T-helper 9 cell (primary cell): ENCODE results near the gene MORF4L2.
"Not testable (repeated sequence)": the region's sequence is repeated elsewhere in the genome, so short reads cannot be mapped to it uniquely, and the experiment has no call there.

Experiments used
- DNase-seq: peaks from one replicate; pipeline ENCODE4 v3.0.0-alpha.2; 2020

The MORF4L2 gene

GRCh38 chrX:103678199-103678993 lies 8.1 kb downstream of the MORF4L2 start:
- DNase-seq: no peak

DNA sequence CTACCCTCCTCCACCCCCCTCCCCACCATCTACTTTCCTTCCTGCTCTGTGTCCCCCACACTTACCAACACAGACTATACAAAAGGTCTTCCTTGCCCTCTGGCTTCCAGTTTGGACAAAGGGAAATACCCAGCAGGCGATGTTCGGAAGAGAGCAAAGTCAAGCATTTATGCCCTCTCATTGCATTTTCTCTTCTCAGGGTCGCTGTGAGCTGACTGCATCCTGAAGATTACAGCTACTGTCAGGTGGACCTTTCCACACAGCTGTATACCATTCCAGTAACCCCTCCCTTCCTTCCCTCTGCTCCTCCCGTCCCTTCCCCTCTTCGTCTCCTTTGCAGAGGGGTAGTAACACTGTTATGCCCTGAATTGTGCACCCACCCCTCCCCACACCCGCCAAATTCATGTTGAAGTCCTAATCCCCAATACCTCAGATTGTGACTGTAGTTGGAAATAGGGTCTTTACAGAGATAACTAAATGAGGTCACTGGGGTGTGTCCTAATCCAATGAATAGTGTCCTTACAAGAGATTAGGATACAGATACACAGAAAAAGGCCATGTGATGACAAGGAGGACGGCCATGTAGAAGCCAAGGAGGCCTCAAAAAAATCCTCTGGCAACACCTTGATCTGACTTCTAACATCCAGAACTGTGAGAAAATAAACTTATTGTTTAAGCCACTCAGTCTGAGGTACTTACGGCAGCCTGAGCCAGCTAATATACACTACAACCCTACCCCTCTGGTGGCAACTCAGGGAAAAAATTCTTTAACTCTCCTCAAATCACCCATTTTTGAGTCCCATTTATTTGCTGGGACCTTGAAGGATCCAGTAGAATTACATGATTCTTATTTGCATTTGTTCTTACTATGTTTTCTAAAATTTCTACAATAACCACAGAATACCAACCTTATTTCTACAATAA lies 11.7 kb downstream of the MORF4L2 start:
- DNase-seq: no peak

- no peak for DNase-seq
Observed at GRCh38 chrX:103669745-103670144, 16.8 kb downstream of the MORF4L2 start.

DNA sequence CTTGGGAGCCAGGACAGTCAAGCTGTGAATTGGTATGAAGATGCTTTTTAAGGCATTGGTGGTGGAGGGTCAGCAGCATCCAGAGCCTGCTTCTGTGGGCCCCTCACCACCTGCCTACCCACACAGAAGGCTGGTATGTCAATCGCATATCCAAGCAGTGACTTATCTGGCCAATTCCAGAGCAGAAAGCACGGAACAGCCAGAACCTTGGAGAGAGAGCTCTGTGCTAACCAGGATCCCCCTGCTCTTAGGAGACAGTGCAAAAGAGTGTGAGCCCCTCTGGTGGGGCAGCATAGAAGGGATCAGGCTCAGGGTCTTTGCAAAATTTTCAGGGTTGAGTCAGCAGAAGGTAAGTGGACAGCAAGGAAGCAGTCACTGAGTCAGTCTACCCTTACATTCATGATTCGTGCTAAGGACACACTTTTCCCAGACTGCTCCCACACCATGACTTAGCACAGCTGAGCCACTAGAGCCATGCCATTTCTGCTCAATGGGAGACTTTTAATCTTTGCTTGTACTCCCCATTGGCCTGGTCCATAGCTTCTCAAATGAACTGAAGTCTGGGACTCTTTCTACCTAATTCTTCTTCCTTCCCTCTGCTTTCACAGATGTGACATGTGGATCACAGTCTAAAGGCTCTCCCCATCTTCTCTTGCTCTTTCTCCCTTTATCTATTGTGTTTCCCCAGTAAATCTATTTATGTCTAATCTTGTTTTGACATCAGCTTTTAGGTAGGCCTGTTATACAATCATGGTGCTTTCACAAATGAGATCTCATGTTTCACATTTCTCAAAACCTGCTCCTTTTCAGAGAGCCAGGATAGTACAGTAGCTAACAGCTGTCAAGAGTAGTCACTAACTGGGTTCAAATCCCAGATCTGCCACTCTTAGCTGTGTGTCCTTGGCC lies 20.0 kb downstream of the MORF4L2 start:
- DNase-seq: no peak

DNA sequence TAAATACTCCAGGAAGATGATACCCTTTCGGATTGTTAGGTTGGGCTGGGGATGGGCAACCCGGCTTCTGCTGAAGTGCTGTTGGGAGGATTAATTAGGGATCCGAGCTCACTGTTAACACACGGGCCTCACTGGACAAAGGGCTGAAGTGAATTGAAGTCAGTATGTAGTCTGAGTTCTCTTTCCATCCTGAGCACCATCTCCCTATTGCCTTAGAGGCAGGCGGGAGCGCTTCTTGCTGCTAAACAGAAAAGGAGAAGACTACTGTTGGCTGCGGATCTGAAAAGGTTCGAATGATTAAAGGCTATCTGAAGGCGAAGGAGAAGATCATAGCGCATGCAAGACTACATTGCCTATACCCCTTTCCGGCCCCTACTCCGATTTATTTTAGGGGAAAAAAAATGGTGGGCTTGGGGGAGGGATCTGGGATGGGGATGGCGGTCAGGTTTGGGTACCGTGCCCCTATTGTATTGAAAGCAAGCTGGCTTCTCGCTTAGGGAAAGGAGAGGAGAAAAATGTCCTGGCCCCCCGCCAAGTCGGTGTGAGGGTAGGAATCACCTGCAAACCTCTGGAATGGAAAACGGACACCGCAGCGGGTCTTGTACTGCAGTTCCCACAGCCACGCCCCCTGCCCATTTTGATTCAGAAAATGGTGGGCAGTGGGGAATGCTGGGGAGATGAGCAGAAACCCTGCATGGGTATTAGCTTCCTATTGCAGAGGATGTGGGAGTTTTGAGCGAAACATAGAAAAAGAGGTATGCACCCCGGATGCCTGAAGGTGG lies 22.3 kb downstream of the MORF4L2 start:
- no peak for DNase-seq

DNA sequence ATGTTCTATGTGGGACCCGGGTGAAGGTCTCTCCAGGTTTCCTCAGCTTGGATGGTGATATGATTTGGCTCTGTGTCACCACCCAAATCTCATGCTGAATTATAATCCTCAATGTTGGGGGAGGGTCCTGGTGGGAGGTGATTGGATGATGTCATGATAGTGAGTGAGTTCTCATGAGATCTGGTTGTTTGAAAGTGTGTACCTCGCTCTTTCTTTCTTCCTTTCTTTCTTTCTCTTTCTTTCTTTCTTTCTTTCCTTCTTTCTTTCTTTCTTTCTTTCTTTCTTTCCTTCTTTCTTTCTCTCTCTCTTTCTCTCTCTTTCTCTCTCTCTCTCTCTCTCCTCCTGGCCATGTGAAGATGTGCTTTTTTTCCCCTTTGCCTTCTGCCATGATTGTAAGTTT lies 27.0 kb downstream of the MORF4L2 start:
- DNase-seq: not testable (repeated sequence)

DNA sequence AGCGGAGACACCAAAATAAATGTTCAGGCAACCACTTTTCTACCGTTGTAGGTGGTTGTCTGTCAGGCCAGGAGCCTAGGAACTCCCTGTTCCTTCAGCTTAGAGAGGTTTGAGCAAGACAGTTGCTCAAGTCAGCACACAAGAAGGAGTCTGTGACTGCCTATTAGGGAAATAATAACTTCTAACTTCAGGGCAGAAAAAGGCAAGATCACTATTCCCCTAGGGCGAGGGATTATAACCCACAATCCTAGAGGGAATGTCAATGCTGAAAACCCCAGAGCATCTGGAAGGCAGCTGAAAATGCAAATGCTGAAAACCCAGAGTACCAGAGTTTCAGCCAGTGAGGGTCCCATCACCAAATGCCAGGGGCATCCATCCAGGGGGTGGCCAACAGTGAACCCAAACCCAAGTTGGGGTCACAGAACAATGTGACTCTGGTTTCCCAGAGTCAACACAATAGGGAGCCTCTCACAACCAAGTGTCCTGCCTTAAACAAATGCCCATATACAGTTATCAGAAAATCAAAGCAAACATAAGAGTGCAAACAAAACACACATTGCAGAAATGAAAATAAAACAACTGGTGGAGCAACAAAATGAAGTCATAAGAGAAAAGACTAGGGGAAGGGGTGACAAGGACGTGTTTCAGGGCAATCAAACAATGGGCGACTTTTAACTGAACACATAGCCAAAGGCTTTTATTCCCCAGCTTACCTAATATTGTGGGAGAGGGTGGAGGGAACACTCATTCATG lies 27.6 kb downstream of the MORF4L2 start:
- DNase-seq: no peak

DNA sequence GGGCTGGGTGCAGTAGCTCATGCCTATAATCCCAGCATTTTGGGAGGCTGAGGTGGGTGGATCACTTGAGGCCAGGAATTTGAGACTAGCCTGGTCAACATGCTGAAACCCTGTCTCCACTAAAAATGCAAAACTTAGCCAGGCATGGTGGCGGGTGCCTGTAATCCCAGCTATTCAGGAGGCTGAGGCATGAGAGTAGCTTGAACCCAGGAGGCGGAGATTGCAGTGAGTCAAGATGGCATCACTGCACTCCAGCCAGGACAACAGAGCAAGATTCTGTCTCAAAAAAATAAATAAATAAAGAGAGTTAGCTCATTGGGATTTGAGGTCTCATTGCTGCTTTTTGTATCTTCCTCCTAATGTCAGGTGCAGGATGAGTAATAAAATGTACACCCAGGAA lies 29.4 kb downstream of the MORF4L2 start:
- not testable (repeated sequence) for DNase-seq

- no peak for DNase-seq
Observed at GRCh38 chrX:103656617-103657016, 29.9 kb downstream of the MORF4L2 start.

GRCh38 chrX:103655230-103656000 lies 31.1 kb downstream of the MORF4L2 start:
- DNase-seq: not testable (repeated sequence)

GRCh38 chrX:103651151-103651773 lies 35.2 kb downstream of the MORF4L2 start:
- no peak for DNase-seq

DNA sequence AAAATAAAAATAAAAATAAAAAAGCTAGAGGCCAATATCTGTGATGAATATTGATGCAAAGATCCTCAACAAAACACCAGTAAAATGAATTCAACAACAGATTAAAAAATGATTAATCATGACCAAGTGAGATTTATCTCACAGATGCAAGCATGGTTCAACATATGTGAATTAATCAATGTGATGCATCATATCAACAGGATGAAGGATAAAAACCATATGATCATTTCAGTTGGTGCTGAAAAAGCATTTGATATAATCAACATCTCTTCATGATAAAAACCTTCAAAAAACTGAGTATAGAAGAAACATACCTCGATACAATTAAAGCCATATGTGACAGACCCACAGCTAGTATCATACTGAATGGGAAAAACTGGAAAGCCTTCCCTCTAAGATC lies 38.9 kb downstream of the MORF4L2 start:
- DNase-seq: no peak

DNA sequence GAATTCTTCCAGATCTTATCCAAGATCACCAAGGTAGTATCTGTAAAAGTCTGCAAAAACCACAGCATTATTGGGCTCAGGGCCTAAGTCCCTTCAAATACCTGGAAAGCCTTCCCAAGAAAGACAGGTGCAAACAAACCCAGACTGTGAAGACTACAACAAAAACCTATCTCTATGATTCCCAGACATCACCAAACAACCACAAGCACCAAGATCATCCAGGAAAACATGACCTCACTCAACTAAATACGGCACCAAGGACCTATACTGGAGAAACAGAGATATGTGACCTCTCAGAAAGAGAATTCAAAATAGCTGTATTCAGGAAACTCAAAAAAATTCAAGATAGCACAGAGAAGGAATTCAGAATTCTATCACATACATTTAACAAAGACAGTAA lies 42.4 kb downstream of the MORF4L2 start:
- DNase-seq: no peak

DNA sequence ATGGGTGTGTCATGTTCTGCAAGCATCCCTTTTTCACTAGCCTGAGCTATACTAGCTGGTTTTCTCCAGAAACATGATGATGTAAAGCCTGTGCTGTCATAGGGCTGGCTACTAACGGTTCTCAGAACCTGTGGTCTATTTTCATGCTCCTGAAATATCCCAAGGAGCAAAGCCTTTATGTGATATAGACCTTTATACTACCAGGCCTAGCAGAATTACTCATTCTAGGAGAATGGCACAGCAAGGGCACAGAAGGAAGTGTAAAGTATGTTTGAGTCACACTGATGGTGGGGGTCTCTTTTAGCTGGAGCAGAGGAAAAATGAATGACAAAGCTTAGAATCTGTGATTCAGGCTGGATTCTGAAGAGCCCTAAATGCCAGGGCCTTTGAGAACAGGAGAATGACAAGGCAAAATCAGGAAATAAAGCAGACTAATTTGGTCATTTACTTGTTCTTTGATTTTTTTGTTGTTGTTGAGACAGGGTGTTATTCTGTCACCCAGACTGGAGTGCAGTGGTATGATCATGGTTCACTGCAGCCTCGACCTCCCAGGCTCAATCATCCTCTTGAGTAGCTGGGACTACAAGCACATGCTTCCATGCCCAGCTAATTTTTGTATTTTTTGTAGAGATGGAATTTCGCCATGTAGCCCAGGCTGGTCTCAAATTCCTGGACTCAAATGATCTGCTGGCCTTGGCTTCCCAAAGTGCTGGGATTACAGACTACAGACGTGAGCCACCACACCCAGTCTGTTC lies 45.9 kb downstream of the MORF4L2 start:
- no peak for DNase-seq

DNA sequence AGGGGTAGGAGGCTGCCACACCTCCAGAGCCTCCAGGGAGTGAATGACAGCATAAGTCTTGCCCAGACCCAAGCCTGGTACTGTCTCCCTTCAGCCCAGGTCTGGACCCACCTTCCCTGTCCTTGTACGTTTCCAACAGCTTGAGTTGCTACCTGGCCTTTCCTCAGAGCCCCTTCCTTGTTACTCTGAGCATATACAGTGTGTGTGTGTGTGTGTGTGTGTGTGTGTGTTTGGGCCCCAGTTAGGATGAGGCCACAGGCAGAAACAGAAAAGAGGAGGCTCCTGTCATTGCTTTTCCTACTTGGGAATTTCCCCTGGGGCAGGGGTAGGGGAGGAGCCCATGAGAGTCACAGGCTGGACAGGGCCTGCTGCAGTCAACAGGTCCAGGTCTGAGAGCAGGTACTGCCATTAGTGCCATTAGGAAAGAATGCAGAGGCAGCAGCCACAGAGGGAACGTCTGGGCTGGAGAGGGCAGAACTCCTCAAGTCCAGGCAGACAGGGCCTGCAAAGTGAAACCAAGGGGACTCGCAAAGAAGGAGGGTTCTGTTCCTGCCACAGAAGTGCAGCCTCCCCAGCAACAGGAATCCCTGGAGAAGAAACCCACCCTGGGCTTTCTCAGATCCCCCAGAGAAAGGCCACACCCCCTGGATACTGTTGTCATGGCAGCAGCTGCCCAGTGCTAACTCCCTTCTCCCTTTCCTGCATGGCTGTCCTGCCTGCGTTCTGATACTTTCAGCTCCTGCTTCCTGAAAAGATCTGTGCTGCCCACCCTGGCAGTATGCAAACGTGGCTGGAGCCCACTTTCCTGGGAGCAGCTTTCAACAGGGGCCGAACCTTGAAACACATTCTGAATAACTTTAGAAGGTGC lies 47.8 kb downstream of the MORF4L2 start:
- not testable (repeated sequence) for DNase-seq

DNA sequence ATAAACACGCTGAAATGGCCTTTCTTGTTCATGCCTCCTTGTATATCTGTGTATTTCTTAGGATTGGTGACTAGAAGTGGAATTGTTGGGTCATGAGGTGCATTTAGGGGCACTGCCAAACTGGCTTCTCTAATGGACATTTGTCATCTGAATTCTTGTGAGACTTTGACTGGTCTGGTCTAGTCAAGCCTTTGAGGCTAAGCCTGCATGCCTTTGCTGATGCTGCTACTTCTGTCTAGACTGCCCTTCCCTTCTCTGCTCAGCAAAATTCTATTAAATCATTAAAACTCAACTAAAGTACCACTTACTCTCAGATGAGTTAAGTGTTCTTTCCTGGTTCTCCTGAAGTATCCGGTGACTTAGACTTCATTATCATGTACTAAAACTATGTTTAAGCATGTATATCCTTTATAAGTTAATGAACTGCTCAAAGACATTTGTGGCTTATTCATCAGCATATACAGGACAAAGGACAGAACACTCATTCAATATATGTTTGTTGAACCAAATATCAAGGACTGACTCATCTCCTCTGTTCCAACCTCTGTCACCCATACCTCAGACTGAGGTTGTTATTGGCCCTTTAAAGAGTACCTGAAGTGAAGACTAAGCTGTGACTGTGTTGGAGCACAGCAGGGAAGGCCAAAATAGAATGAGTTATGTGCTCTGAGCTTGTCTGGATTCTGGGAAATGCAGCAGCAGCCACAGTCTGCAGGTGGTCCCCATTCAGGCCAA lies 48.7 kb downstream of the MORF4L2 start:
- no peak for DNase-seq

GRCh38 chrX:103635436-103635835 lies 51.1 kb downstream of the MORF4L2 start:
- no peak for DNase-seq
